CD4-positive, alpha-beta T cell treated with Interleukin-4 for 1 hour (primary cell): ENCODE measurements around the gene PKIB.
"Not testable (repeated sequence)": the region's sequence is repeated elsewhere in the genome, so short reads cannot be mapped to it uniquely, and the experiment has no call there.

ENCODE experiments used
- DNase-seq, 2 donors: peaks; one replicate each; pipeline ENCODE4 v3.0.0-alpha.2; 2020 to 2022

Gene PKIB, protein sequence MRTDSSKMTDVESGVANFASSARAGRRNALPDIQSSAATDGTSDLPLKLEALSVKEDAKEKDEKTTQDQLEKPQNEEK

DNA sequence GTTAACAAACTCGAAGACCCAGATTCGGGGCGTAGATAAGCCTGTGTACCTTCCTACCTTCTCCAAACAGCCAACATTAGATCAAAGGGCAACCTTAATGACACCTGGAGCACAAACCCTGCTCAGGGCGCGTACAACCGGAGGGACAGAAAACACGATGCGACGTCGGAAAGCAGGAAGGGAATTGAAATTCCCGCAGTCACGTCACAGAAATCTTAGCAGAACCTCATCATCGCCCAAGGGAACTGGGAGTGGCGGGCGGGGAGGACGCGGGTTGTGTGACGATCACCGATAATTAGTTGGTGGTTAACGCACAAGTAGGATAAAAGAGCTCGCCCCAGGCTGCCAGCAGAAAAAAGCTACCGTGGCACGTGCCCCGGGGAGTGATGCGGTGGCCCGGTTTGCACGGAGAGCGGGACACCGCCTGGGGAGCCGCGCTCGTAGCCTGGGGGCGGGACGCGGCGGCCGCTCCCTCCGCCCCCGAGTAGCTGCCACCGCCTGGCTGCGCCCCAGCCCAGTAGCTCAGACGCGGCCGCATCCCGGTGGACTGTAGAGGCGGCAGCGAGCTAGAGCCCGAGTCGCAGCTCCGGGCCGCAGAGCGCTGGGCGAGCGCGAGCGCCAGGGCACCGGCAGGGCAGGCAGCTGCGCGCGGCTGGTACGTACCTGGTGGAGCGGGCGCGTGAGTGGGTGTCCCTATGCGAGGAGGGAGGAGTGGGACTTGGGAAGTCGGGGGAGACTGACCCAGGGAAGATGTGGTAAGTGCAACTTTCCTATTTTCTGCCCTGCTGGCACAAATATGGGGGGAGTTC, at the start of gene PKIB:
PKIB (plus strand) TSS at position 525 of the 809 bp plus-strand sequence. CDS start 107,390 bp downstream, outside the sequence.
- peak; percentile 41 to 42 for DNase-seq

DNA sequence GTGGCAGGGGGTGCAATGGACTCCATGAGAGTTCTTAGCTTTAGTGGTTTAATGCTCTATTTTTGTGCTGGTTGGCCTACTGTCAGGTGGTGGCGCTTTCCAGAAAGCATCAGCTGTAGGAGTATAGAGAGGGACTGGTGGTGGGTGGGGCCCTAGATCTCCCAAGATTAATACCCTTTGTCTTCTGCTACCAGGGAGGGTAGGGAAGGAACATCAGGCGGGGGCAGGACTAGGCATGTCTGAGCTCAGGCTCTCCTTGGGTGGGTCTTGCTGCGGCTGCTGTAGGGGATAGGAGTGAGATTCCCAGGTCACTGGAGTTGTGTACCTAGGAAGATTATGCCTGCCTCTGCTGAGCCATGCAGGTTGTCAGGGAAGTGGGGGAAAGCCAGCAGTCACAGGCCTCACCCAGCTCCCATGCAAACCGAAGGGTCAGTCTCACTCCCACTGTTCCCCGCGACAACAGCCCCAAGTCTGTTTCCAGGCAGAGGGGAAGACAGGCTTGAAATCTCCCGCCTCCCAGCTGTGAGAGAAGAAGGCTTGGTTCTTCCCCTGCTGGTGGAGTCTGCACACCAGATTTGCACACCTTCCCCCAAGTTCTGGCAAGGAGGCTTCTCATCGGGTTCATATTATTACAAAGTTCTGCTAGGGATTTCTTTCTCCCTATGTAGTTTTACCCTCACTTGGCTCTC, 46.7 kb upstream of the PKIB start:
- DNase-seq = no peak

DNA sequence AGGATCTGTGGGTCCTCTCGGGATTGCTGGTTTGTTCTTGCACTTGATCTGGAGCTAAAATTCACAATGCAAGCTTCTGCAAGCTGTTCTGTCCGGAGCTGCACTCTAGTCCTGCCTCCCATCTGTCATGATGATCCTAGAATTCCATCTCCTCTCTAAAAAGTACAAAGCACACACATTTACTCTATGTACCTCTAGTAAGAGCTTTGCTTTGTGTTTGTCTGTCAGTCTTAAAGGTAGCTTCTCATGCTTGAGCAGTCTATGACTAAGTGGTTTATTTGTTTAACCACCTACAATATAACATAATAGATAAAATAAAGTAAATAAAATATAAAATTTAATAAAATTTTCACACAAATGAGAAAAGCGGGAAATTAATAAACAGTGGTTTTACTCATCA, 46.0 kb upstream of the PKIB start:
- DNase-seq = no peak

DNA sequence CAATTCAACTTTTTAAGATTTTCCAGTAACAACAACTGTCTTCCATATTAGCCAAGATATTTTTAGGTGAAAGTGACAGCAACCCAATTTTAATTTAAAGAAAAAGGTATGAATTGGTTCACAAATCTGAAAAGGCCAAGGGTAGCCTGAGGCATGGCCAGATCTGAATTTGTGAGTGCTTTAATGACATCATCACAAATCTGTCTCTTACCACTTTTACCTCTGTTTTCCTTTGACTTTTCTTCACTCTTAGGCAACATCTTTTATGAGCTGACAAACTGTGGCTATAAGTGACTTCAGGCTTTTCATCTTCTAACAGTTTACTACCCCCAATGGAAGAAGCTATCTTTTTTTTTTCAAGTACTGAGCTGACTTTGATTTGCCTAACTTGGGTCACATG, 44.5 kb upstream of the PKIB start:
- no peak for DNase-seq

DNA sequence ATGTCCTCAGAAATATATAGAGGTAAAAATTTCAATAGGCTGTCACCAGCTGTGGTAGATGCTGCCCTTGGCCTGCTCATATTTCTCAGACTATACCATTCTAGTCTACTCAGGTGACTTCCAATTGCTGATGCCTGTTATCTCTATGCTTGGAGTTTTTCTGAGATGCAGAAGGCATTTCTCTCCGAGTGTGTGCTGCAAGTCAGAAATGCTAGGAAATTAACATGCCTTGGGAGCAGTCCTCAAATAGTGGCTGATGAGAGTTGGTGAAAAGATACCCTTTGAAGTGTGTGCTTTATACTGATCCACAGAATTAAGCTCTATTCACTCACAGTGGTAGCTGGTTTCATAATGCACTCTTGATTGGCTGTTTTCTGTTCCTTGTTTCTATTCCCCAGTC, 43.2 kb upstream of the PKIB start:
- DNase-seq = no peak

DNA sequence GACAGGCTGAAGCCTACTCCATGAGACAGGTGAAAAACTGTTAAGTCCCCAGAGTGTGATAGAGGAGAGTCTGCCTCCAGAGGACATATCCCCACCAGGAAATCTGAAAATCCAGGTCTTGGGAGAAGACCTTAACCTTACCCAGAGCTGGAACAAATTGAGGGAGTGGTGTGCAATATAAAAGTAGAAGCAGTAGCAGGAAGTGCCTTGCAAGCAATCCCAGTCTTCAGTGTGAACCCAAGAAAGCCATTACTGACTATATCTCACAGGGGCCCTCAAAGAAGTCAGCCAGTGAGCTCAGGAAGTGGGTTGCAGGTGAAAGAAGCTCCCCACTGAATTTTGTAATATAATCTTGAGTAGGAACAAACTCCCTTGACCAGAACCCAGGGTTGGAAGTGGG, 41.9 kb upstream of the PKIB start:
- DNase-seq = no peak

DNA sequence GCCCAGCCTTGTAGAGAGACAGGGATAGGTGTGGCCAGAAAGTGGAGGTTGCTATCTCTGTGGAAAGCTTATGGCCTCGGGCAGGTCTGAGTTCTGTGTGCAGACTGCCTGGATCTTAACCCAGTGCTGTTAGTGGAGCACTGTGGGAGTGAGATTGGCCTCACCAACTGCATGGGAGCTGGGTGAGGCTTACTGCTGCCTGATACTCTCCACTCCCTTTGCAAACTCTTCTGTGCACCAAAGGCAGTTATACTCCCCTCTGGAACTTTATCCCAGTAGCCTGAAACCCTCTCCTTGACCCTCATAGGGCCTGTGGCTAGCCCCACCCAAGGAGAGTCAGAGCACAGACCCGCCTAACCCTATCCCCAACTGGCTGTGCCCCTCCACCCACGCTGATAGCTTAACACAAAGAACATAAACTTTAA, 41.4 kb upstream of the PKIB start:
- no peak for DNase-seq

DNA sequence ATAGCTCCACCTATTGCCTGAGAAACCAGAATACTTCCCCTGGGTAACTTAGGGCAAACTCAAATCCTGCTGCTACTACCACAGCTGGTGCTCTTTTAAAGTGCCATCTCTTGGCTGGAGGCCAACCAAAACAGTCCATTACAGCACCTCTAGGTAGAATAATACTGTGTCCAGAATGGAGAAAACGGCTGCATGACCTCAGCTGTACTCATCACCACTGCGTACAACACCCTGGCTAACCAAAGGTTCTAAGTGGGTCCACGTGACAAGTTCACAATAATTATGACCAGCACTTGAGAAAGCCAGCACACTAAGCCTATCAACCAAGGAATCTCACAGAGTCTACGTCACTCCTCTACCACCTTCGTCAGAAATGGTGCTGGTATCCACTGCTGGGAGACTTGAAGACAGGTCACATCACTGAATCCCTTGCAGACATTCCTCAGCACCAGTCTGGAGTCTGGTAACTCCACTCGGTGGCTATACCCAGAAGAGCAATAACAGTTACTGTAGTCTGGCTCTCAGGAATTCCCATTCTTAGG, 40.9 kb upstream of the PKIB start:
- no peak for DNase-seq

DNA sequence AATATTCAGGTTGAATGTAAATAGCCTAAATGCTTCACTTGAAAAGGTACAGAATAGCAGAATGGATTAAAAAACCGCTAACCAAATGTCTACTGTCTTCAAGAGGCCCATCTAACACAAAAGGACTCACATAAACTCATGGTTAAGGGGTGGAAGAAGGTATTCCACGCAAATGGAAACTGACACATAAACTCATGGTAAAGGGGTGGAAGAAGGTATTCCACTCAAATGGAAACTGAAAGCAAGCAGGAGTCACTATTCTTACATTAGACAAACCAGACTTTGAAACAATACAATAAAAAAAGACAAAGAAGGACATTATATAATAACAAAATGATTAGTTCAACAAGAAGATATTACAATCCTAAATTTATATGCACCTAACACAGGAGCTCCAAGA, 38.3 kb upstream of the PKIB start:
- no peak for DNase-seq

DNA sequence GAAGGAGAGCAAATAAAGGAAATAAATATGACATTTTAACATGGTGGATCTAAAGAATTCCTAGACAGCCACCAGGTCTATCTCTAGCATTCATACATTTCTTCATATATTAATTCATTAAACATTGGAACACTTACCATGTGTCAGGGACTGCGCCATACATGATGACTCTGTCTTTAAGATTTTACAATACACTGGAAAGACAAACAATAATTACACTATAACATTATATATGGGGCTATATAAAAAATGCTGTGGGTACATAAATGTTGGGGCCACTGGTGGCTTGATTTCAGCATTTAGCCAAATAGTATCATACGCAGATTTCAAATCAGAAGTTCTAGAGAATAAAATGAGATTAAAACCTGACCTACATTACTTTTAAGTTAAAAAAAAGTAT, 33.3 kb upstream of the PKIB start:
- no peak for DNase-seq

DNA sequence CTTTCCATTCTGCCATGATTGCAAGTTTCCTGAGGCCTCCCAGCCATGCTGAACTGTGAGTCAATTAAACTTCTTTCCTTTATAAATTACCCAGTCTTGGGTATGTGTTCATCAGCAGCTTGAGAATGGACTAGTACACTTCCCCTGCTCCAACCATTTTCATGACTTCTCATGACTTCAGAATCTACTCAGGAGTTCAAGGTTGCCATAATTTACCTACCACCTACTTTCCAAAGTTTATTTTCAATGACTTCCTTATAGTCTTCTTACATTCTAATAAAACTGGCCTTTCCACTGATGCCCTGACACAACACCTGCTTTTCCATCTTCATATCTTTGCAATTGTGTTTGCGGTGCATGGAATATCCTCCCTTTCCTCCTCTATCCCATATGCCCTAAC, 31.2 kb upstream of the PKIB start:
- DNase-seq = no peak

DNA sequence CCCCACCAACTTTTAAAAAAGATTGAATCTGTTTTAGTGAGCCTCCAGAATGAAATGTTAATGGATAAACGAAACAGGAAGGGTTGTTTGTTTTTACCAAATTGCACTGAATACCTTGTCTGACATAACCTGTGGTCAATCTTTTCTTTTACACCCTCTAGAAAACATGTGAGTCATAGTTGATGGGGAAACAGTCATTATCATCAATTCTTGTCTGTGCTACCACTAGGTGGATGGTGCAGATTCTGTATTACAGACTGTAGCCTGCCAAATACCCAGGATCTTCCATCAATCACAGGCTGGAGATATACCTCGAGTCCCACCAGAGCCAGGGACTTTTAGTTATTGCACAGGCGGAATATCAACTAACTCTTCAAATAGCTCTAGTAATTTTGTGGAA, 29.5 kb upstream of the PKIB start:
- DNase-seq = no peak

DNA sequence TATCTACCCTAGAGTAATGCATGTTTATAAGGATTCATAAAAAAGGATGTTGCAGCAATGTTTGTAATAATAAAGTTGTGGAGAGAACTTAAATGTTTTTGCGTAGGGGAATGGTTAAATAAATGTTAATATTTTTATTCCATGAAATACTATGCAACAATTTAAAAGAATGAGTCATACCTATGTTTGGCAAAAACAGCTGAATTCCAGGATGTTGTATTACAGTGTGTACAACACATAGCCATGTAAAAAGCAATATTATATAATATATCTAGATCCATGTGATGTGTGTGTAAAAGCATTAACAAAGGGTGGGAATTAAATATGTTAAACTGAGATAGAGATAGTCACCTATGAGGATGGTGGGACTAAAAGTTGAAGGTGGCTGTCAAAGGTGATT, 21.1 kb upstream of the PKIB start:
- DNase-seq = no peak

DNA sequence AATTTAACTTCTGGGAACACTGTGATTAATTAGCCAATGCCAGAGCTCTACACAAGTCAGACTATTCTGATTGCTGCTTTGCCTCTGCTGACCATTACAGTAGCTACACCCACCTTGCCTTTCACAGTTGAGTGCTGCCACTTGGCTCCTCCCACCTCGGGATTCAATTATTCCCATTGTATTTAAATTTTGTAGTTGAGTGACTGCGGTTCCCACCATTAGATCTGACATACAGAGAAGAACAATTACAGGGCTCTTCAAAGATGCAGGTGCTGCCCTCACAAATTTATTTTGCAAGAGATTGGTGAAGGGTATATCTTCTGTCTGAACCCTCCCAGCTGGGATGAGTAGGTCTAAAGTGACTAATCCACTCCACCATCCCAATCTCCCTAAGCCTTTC, 11.9 kb upstream of the PKIB start:
- DNase-seq = not testable (repeated sequence)

DNA sequence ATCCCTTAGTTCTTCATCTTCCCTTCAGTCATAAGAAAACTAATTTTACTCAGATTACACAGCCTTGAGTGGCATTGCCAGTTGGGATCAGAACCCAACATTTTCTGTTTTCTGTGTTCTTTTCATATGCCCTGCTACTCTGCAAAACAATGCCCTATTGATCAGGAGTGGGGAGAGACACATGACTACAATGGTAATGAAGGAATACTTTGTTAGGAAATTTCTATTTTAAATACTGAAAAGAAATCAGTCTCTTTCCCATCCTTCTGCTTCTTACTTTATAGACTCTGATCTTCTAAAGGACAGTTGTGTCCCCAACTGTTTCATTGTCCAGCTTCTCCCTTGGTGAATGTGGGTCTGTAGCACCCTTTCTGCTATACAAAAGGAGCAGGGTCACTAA, 5.5 kb upstream of the PKIB start:
- DNase-seq = no peak

DNA sequence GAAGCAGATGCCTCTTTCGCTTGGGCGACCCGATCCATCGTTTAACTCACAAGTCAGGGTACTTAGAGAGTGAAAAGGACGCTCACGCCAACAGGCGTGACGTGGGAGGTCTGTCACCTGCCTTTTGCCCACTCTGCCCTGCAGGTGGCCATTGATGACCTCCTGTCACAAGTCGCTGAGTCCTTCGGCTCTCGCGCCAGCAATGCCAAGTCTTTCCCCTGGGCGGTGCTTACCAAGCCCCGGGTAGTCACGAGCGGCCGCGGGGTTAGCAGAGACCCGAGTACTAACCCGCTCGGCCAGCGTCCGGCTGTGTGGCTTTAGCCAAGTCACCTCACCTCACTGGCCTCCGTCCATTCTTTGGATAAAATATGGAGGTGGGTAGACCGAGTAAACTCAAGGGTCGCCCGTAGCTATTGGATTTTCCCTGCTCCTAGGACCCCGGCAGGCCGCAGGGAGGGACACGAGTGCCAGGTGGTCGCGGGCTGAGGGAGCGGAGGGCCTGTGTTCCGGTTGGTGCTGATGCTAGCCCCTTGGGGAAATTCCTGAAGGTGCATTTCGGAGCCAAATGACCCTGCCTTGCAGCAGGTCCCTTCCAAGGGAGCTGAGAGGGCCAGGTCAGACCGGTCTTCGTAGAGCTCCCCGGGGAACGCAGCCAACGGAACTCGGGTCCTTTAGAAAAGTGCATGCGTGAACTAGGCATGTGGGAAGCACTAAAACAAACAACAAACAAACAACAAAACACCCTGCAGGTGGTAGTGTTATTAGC, 668 bp downstream of the PKIB start:
- peak; percentile 2 to 18 for DNase-seq

DNA sequence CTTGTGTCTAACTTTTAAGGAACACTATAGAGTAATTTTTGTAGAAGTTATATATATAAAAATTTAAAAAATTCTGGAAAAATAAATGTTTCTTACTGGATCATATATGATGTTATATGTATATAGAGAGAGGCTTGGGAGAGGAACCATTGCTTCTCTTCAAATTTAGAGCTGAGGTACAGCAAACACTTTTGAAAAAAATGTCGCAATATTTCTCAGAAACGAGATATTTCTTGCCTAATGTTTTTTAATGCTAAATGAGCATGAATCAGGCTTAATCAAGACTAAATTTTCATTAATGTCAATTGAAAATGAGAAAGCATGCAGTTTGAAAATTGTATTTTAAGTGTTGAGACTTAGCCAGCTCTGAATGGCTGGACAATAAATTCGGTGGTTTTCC, 2.6 kb downstream of the PKIB start:
- DNase-seq = no peak

DNA sequence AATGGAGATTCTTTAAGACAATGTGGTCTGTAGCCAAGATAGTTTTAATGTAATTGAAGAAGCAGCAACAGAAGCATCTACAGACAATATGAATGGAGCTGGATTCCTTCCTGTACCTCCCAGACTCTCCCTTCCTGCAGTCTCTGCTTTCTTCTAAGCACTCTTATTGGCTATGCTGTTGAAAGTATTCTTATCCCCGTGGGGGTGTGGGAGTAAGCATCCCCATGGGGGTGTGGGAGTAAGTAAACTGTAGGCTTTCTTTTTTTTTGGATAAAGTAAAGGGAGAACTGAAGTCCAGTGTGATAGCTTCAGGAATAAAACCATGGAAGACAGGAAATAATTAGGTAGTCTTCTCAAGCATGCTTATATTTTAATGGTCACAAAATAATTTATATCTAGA, 4.1 kb downstream of the PKIB start:
- no peak for DNase-seq

DNA sequence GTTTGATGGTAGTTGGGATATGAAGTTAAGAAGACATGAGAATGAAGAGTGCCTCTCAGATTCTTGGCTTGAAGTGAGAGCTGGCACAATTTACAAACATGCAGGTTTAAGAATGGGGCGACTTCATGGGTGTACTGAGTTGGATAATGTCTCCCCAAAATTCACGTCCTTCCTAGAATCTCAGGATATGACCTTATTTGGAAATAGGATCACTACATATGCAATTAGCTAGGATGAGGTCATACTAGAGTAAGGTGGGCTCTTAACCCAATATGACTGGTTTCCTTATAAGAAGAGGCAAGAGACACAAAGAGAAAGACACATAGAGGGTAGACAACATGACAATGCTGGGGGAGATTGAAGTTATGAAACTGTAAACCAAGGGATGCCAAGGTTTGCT, 5.2 kb downstream of the PKIB start:
- no peak for DNase-seq

DNA sequence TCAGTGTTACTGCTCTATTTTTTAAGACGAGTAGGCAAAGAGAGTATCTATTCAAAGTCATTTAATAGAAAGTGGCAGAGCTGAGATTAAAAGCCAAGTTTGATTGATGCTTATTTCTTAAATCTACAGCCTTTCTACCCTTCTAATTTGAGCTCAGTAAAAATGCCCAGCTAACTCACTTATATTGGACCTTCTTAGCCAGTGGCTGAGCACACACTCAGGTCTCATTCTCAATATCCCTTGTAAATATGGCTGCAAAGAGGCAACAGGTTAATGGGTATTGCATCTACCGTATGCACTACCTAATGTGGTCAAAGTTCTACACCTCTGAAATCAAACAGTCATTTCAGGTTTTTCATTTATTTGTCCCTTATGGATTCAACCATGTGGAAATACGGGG, 6.7 kb downstream of the PKIB start:
- no peak for DNase-seq

DNA sequence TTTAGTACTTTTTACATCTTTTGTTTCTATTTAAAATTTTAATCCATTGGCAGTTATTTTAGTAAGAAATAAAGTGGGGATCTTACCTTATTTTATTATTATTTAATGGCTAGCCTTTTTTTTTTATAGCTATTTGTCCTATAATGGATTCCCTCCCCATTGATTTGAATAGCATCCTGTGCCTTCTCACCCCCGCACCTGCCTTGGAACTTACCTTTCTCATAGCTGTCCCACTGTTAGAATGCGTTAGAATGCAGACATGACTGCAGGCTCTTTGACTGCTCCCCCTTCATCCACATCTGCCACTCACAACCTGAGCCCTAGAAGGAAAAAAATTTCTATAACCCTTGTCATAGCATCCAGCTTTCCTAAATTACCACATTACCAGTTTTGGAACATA, 9.1 kb downstream of the PKIB start:
- no peak for DNase-seq

DNA sequence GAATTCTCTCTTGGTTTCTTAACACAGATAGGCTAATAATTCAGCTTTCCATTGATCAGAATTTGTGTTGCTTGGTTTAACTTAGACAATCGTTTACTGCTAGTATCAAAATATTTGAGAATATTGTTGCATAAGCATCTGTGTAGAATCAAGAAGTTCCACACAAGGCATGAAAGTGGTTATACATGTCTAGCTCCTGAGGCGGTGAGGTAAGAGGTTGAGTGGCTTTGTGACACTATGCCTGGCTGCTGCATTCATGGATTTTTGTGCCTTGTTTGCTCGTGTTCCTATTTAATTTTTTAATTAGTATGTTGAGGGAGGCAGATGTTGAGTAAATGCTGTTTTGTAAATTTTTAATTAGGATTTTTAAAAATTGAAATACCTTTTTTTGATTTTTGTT, 10.2 kb downstream of the PKIB start:
- no peak for DNase-seq

DNA sequence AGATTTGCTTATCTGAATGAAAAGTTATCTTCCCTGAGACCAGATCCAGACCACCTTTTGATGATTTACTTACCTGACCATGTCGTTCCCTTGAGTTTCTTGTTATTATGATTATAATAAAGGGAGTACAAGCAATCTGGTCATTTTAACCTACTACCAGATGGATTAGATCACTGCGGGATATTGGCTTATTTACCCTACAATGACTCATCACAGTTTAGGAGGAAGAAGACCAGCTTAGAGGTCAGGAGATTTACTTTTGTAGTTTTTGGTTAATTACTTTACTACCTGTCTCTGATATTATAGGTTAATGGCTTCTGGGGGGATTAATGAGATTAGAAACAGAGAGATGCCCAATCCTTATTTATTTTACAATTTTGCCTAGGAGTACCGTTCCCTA, 10.7 kb downstream of the PKIB start:
- DNase-seq = no peak
